K562 (cell line): ENCODE data around the gene OLIG2. TPM values are rescaled to one million over a fixed set of nuclear protein-coding genes. Genes with fewer than 3 reads are reported as not detected.

ENCODE experiments used
- ATAC-seq: fragments of 200-7000 bp; cut with Tn5 transposase; 3 replicates; pipeline ENCODE4 v1.9.1; 2020; ENCODE audit warnings: moderate library complexity
- BruUV-seq: library from RNA; stranded (reverse); fragments of 400-500 nt; replicated peaks from 2 replicates; lab custom pipeline; 2021; lab: Mats Ljungman, UMichigan
- CTCF ChIA-PET: fragments of 300-600 bp; formaldehyde crosslinking; extraction: SDS; loops from one replicate; lab custom pipeline; 2021; ENCODE audit warnings: low intra/inter-chr PET ratio; lab: Yijun Ruan, JAX
- POLR2A ChIA-PET: fragments of 300-600, 350-650 bp; sonication (Branson Sonifier 250); formaldehyde crosslinking; extraction: SDS; loops from one replicate; lab custom pipeline; 2021; ENCODE audit warnings: antibody characterized with exemption, inconsistent platforms; lab: Yijun Ruan, JAX
- DNase-seq, 4 experiments: peaks; one replicate each; pipeline versions ENCODE4 v3.0.0 to v3.0.0-alpha.2; 2011 to 2018; ENCODE audit warnings: low spot score in 3 of 4, mixed read lengths in 3 of 4; ENCODE audit errors: extremely low read depth in 1 of 4
- FAIRE-seq: peaks from 2 replicates; lab custom pipeline; 2011; peaks lifted over from hg19 to GRCh38; lab: Jason Lieb, UNC
- H2AFZ ChIP-seq: 2 replicates; pipeline ENCODE4 v1.6.0; 2011; ENCODE audit warnings: low read depth, low read length, control low read depth, inconsistent platforms
- H3K27ac ChIP-seq: fragments of 200-600 bp; 3 replicates; pipeline ENCODE4 v1.8.0; 2011; ENCODE audit warnings: low read depth, mild to moderate bottlenecking, control low read depth, inconsistent platforms, low read length, moderate library complexity, mixed read lengths; ENCODE audit errors: extremely low read depth
- H3K27me3 ChIP-seq, 2 experiments: fragments of 300-600 bp in 1 of 2; 2 replicates in 1 of 2; 3 replicates in 1 of 2; pipeline versions ENCODE4 v1.6.0 to v1.8.0; 2011; ENCODE audit warnings: inconsistent platforms in 2 of 2, low read length in 2 of 2, mild to moderate bottlenecking in 1 of 2, mixed read lengths in 1 of 2, moderate library complexity in 1 of 2; ENCODE audit not compliant: control insufficient read depth in 2 of 2, insufficient read depth in 2 of 2
- H3K36me3 ChIP-seq: fragments of 300-600 bp; 3 replicates; pipeline ENCODE4 v1.8.0; 2011; ENCODE audit warnings: mild to moderate bottlenecking, low read length, inconsistent platforms; ENCODE audit not compliant: control insufficient read depth, insufficient read depth
- H3K4me1 ChIP-seq, 2 experiments: fragments of 200-600 bp in 1 of 2; replicated peaks in 1 of 2; 2 replicates in 1 of 2; 3 replicates in 1 of 2; pipeline versions ENCODE4 v1.5.1 to v1.8.0; 2011; ENCODE audit warnings: inconsistent platforms in 2 of 2, low read length in 2 of 2, mild to moderate bottlenecking in 1 of 2, mixed read lengths in 1 of 2, moderate library complexity in 1 of 2; ENCODE audit not compliant: control insufficient read depth in 2 of 2, insufficient read depth in 2 of 2
- H3K4me2 ChIP-seq: 2 replicates; pipeline ENCODE4 v1.6.1; 2011; ENCODE audit warnings: low read length, control low read depth, inconsistent platforms, mixed read lengths; ENCODE audit not compliant: insufficient read depth
- H3K4me3 ChIP-seq: fragments of 200-600 bp; sonication (generic), shearing (Covaris generic); 2 replicates; pipeline ENCODE4 v1.5.1; 2016; ENCODE audit warnings: control low read depth, inconsistent platforms
- H3K79me2 ChIP-seq: fragments of 200-600 bp; 3 replicates; pipeline ENCODE4 v1.8.0; 2011; ENCODE audit warnings: low read length, inconsistent platforms; ENCODE audit not compliant: control insufficient read depth, insufficient read depth
- H3K9ac ChIP-seq, 2 experiments: 2 replicates each; pipeline versions ENCODE4 v1.6.0 to v1.6.1; 2011; ENCODE audit warnings: low read depth in 2 of 2, low read length in 2 of 2, control low read depth in 1 of 2, inconsistent platforms in 1 of 2, mild to moderate bottlenecking in 1 of 2, mixed read lengths in 1 of 2; ENCODE audit not compliant: insufficient read depth in 1 of 2
- H3K9me1 ChIP-seq: one replicate; pipeline ENCODE4 v1.6.0; 2011; ENCODE audit warnings: inconsistent platforms, mild to moderate bottlenecking, low read length, moderate library complexity; ENCODE audit not compliant: control insufficient read depth, insufficient read depth
- H3K9me3 ChIP-seq: replicated peaks from 2 replicates; pipeline ENCODE4 v1.5.1; 2011; ENCODE audit warnings: low read depth, low read length, inconsistent platforms; ENCODE audit not compliant: control insufficient read depth, insufficient read depth
- H4K20me1 ChIP-seq: replicated peaks from 2 replicates; pipeline ENCODE4 v1.6.1; 2011; ENCODE audit warnings: low read length, inconsistent platforms, mixed read lengths; ENCODE audit not compliant: control insufficient read depth, insufficient read depth
- FIP1L1 ChIP-seq: fragments of 200-400 bp; formaldehyde crosslinking; IDR thresholded peaks from 2 replicates; pipeline ENCODE4 v1.6.1; 2018; ENCODE audit warnings: mild to moderate bottlenecking, low read depth, low read length; ENCODE audit not compliant: poor library complexity, severe bottlenecking
- FOXM1 ChIP-seq, 2 experiments: fragments of 450-650 bp in 1 of 2; sonication (generic) in 1 of 2; formaldehyde crosslinking in 1 of 2; IDR thresholded peaks; 2 replicates each; pipeline versions ENCODE4 v1.6.1 to v1.9.0; 2017 to 2022; ENCODE audit warnings: low read depth in 2 of 2, mild to moderate bottlenecking in 2 of 2, missing genetic modification reagents in 1 of 2, moderate library complexity in 1 of 2
- XRCC5 ChIP-seq: fragments of 200-400 bp; formaldehyde crosslinking; IDR thresholded peaks from 2 replicates; pipeline ENCODE4 v1.6.1; 2017; ENCODE audit warnings: low read depth, mild to moderate bottlenecking, low read length
- WGBS: fragments of 100-300 bp; shearing (Covaris generic); methylation state at CpG from one replicate; pipeline ENCODE4 v1.1.6; 2016; ENCODE audit warnings: low coverage, mixed read lengths; ENCODE audit not compliant: insufficient coverage; ENCODE audit errors: missing lambda C conversion rate; 5-methylcytosine and 5-hydroxymethylcytosine counted together
- in situ Hi-C: fragments of 300-500 bp; cut with MboI; formaldehyde crosslinking; loops from 4 replicates; pipeline ENCODE4 v1.15.0; 2018; ENCODE audit warnings: inconsistent platforms, mixed read lengths
- intact Hi-C: fragments of 100-400 bp; cut with micrococcal nuclease; formaldehyde crosslinking; loops from 2 replicates; pipeline ENCODE4 v1.14.2; 2022
- polyA plus RNA-seq, 8 experiments: library from polyadenylated mRNA; depleted of rRNA in 4 of 8; stranded (reverse) in 5 of 8; unstranded in 3 of 8; fragments of >200 nt; fragmentation: Nextera tagmentation in 2 of 8; fragmentation: Illumina TruSeq in 1 of 8; extraction: Ambion mirVana in 2 of 8; extraction: Trizol in 1 of 8; gene quantifications; 2 replicates each; pipeline versions ENCODE4 v1.2.1 to v1.2.3, GENCODE V29; 2011 to 2014; ENCODE audit warnings: inconsistent platforms in 1 of 8, missing spikeins in 1 of 8
- total RNA-seq, 7 experiments: library from RNA; depleted of rRNA in 6 of 7; stranded (reverse); fragments of >200 nt in 6 of 7; fragmentation: Illumina TruSeq in 2 of 7; extraction: Trizol in 2 of 7; gene quantifications; 2 replicates each; pipeline versions ENCODE4 v1.2.1 to v1.2.3, GENCODE V29; 2011 to 2021; ENCODE audit warnings: low replicate concordance in 1 of 7

OLIG2 gene
- total and polyA plus RNA-seq, 9 of the 15 experiments (the other 6 are each of a cell fraction or from before 2014, with no cell fraction given), result not detected

DNA sequence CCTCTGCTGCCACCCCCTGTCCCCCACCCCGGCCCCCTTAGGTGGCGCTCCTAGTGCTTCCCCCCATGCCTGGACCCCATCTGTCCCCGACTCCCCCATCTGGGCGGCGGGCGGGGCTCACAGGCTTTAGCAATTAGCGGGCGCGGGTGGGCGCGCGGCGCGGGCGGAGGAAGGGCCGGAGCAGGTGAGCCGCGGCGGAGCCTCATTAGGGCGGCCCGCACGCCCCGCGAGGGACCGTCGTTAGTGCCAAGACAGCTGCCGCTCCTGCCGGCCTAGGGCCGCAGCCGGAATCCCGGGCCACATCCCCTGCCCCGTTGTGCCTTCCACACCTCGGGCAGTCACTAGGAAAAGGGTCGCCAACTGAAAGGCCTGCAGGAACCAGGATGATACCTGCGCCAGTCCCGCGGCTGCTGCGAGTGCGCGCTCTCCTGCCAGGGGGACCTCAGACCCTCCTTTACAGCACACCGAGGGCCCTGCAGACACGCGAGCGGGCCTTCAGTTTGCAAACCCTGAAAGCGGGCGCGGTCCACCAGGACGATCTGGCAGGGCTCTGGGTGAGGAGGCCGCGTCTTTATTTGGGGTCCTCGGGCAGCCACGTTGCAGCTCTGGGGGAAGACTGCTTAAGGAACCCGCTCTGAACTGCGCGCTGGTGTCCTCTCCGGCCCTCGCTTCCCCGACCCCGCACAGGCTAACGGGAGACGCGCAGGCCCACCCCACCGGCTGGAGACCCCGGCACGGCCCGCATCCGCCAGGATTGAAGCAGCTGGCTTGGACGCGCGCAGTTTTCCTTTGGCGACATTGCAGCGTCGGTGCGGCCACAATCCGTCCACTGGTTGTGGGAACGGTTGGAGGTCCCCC lies 7.6 kb downstream of the OLIG2 start:
- peaks cover 8% of the 10 kb centered on the region; the same call in 1 of the 2 replicates for H4K20me1 ChIP-seq
- FAIRE-seq (no peak), DNase-seq (no peak), ATAC-seq (no peak)
- intact Hi-C loops (no loop called here), in situ Hi-C loops (no loop called here)
- H3K27ac ChIP-seq, result no peak overlapping the region
- no peak overlapping the region for H3K4me2 ChIP-seq
- POLR2A ChIA-PET, result interaction anchor here (0.5 kb wide), 1 partner anchor 156 kb away, joined by 4 read pairs; no protein-coding TSS in a partner anchor
- no peaks in the 10 kb centered on the region for H3K9me1 ChIP-seq
- H3K9me3 ChIP-seq, result no peaks in the 10 kb centered on the region
- peaks cover 0 to 6% of the 10 kb centered on the region in 2 experiments; a peak in 1 of 5 replicates for H3K4me1 ChIP-seq
- TF ChIP-seq XRCC5, result no peak
- peak; percentile 39 for TF ChIP-seq FIP1L1
- H3K27me3 ChIP-seq, result peaks cover 24 to 66% of the 10 kb centered on the region in 2 experiments
- no peaks in the 10 kb centered on the region for H3K36me3 ChIP-seq
- CTCF ChIA-PET, result no interaction called here
- H3K4me3 ChIP-seq, result no peak overlapping the region
- no peak overlapping the region for H2AFZ ChIP-seq
- no peaks in the 10 kb centered on the region for H3K79me2 ChIP-seq
- no peak overlapping the region for H3K9ac ChIP-seq
- WGBS, result 5% methylated on average over 71 of the region's 76 CpGs
- BruUV-seq, result no TSS peak

DNA sequence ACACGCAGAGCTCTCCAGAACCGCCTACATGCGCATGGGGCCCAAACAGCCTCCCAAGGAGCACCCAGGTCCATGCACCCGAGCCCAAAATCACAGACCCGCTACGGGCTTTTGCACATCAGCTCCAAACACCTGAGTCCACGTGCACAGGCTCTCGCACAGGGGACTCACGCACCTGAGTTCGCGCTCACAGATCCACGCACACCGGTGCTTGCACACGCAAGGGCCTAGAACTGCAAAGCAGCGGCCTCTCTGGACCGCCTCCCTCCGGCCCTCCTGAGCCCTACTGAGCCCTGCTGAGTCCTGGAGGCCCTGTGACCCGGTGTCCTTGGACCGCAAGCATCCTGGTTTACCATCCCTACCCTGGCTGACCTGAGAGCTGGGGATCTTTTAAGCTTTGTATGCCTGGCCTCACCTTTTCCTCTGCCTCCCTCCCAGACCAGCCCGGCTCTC lies 8.3 kb downstream of the OLIG2 start:
- no peak for DNase-seq
- Histone ChIP-seq H2AFZ (no peak overlapping the region), H3K9me3 (no peaks in the 10 kb centered on the region), H3K36me3 (no peaks in the 10 kb centered on the region), H3K9ac (no peak overlapping the region), H3K27me3 (peaks cover 18 to 62% of the 10 kb centered on the region in 2 experiments), H3K4me3 (no peak overlapping the region), H4K20me1 (peaks cover 8% of the 10 kb centered on the region; the same call in 1 of the 2 replicates), H3K79me2 (no peaks in the 10 kb centered on the region), H3K4me2 (no peak overlapping the region)
- no peak for ATAC-seq
- BruUV-seq, result no TSS peak
- in situ Hi-C loops, result no loop called here
- CTCF ChIA-PET, result no interaction called here
- TF ChIP-seq FOXM1 (IDR thresholded peaks at IDR 0.05; ENCODE audit: low read depth), result no peak
- TF ChIP-seq FOXM1 (CRISPR knock-in tag; IDR thresholded peaks at IDR 0.05; ENCODE audit: low read depth), result no peak
- TF ChIP-seq, all 486 proteins: peak for 0
- WGBS, result 1% methylated on average over 20 of the region's 20 CpGs
- intact Hi-C loops, result no loop called here
- POLR2A ChIA-PET, result no interaction called here
- FAIRE-seq, result no peak
- H3K9me1 ChIP-seq, result no peaks in the 10 kb centered on the region
- no peak overlapping the region for H3K27ac ChIP-seq
- H3K4me1 ChIP-seq, result peaks cover 0 to 6% of the 10 kb centered on the region in 2 experiments; a peak in 1 of 5 replicates
